Skin epidermis (tissue), 12 donors: ENCODE results near the gene EIF5.

Experiments
- H3K27ac ChIP-seq, 21 experiments: fragments of 200-600 bp; sonication (generic) in 11 of 21; one replicate each; pipeline ENCODE4 v1.5.0; 2020; ENCODE audit warnings: mild to moderate bottlenecking in 3 of 21, inconsistent platforms in 2 of 21, moderate library complexity in 2 of 21
- H3K4me3 ChIP-seq, 7 experiments: fragments of 200-600 bp; sonication (generic) in 2 of 7; one replicate each; pipeline ENCODE4 v1.5.0; 2020; ENCODE audit warnings: inconsistent platforms in 2 of 7, mild to moderate bottlenecking in 2 of 7, moderate library complexity in 1 of 7

EIF5 gene

DNA sequence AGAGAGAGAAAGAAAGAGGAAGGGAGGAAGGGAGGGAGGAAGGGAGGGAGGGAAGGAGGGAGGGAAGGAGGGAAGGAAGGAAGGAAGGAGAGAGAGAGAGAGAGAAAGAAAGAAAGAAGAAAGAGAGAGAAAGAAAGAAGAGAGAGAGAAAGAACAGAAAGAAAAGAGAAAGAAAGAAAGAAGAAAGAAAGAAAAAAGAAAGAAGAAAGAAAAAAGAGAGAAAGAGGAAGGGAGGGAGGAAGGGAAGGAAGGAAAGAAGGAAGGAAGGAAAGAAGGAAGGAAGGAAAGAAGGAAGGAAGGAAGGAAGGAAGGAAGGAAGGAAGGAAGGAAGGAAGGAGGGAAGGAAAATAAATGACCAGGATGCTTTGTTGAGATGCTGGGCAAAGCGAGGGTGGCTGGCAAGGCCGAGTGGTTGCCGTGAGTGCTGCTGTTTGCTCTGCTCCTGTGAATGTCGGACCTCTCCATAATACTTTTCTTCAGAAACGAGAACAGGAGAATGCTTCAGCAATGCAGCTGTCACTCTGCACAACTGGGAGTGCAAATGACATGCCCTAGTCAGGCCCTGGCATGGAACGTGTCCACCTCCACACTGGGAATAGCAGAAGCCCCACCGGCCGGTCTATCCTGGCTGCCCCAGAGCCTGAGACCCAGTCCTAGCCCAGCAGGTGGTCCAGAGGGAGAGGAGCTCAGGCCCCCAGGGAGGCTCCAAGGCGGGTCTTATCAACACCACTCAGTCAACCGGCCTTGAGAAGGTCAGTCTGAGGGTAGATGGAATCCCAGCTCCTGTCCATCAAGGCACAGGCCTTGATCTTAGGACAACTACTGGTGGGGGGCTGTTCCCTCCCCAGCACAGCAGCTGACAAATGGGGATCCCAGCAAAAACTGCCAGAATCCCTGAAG is 25.1 kb upstream of the EIF5 start:
- H3K27ac ChIP-seq: no peak overlapping the region

DNA sequence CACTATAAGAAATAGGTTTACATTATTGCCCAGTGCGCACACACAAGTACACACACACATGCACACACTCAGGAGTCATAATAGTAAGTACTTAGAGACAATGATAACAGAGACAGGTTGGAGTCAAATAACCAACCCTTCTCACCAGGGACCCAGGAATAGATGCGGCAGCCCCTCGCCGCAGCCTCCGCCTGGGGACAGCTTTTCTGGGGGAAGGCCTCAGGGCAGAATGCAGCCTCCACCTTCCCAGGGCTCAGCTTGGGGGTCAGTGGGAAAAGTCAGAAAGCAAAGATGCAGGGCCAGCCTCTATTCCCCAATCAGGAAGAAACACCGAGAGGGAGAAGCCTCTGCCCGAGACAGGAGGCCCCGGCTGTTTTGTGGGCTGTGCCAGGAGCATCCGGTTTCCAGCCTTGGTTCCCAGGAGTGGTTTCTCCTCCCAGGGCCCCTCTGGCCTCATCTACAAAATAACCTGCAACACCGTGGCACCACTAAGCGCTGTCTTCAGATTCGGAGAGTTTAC is 23.4 kb upstream of the EIF5 start:
- H3K4me3 ChIP-seq: no peak overlapping the region
- no peak overlapping the region for H3K27ac ChIP-seq

More for the DNA sequence above, 25.1 kb upstream of the EIF5 start:
- H3K4me3 ChIP-seq: no peak overlapping the region

DNA sequence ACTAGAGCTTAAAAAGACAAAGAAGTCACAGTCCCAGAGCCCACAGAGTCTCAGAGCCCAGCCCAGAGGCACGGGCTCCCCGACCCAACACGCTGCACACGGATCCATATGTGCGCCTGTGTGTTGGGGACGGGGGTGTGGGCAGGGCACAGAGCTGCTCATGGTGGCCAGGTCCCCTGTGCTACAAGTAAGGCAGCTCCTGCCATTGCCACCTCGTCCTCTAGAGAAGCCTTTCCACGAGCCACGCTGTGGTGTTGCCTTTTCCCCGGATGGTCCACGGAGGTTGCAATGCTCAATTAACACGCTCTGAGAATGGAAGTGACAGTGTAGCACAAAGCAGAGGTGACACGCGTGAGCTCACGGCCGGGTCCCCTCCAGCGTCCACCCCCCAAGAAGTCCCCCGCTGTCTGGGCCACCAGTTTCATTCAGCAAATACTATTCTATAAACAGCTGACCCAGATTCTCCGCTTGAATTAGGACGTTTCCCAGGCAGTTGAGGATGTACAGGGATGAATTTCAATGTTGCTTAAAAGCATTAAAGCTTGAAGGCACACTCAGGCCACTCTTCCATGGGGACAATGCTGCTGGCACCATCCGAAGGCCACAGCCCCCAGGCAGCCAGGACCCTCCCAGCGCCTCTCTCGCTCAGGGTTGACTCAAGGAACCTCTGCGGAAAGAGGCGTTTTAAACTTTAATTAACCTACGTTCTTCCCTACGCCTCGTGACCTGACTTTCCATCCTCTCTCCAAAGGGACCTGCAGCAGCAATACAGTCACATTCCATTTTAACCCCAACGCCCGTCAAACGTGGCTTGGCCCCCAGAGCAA is 22.7 kb upstream of the EIF5 start:
- H3K4me3 ChIP-seq: no peak overlapping the region
- no peak overlapping the region for H3K27ac ChIP-seq

DNA sequence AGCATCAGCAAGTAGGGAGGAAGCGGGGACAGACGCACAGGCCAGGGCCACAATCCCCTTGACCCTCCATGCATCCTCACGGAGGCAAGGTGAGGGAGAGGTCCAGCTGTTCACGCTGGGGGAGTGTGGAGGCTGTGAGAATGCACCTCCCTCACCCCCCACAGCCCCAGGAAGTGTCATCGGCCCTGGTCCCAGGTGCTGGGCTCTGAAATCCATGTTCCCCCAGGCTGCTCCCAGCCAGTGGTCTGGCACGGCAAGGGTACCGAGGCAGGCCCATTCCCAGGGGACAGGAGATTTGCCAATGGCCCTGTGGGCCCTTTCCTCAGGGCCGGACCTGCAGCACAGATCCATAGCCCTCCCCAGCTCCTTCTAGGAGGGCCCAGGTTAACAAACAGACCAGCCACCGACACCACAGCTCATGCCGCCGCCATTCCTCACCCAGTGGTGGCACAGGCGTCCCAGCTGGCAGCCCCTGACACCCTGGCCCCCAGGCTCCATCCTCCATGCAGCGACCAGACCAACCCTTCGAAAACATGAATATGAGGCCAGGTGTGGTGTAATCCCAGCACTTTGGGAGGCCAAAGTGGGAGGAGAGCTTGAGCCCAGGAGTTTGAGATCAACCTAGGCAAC is 21.9 kb upstream of the EIF5 start:
- Histone ChIP-seq H3K4me3 (no peak overlapping the region), H3K27ac (no peak overlapping the region)

DNA sequence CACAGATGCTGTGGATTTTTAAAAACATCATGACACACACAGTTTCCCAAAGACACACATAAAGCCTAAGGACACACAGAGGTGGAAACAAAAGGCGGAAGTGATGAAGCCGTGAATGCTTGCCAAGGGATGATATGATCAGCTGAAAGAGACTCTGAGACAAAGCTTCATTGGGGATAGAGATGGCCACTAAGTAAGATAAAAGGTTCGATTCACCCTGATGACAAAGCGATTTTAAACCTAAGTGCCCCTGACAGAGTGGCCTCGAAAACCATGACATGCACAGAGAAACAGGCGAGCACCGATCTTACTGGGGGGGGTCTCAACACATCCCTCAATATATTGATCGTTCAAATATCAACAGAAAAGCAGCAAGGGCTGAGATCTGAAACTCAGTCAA is 20.3 kb upstream of the EIF5 start:
- Histone ChIP-seq H3K4me3 (no peak overlapping the region), H3K27ac (no peak overlapping the region)

DNA sequence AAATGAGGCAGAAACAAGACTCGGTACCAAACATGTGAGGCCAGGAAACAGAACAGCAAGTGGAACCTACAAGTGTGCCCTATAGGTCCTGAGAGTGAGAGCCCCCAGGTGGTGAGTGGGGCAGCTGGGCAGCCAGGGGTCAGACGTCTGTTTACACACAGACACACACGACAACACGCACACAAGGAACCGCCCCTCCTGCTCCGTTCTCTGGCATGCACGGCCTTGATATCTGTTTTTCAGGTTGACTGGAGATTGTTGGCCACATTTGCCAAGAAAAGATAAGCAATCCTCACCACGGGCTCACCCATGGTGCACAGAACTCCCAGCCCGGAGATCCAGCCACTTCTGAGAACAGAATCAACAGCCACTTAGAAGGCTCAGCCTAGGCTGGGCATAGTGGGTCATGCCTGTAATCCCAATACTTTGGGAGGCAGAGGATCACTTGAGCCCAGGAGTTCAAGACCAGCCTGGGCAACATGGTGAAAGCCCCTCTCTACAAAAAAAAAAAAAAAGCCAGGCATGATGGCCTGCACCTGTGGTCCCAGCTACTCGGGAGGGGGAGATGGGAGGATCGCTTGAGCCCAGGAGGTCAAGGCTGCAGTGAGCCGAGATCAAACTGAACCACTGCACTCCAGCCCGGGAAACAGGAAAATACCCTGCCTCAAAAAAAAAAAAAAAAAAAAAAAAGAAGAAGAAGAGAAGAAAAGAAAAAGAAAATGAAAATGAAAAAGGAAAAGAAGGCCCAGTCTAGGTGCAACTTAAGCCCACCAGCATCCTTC is 19.4 kb upstream of the EIF5 start:
- Histone ChIP-seq H3K27ac (no peak overlapping the region), H3K4me3 (no peak overlapping the region)

- Histone ChIP-seq H3K4me3 (no peak overlapping the region), H3K27ac (peak overlapping the region in 3 of 21 experiments; percentile 19 to 42 (median 34))
Observed at GRCh38 chr14:103315351-103315911, 18.6 kb upstream of the EIF5 start.

DNA sequence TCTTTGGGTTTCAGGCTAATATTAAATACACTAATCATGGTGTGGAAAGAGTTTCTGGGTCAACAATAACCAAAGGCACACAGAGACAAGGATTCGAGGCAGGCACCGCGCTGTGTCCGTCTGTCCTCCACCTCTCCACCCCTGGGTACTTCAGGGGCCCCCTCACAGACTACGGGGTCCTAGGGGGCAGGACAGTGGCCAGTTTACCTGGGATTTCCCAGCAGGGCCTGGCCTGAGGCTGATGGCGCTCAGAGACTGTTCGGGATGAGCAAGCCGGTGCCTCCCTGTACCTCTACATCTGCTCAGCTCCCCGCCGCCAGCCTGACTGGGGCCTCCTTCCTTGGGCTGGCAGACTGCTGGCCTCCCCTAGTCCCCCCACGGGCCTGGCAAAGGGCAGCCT is 18.1 kb upstream of the EIF5 start:
- H3K4me3 ChIP-seq: no peak overlapping the region
- H3K27ac ChIP-seq: peak overlapping the region in 3 of 21 experiments; percentile 19 to 42 (median 34)

GRCh38 chr14:103316721-103317121 is 17.3 kb upstream of the EIF5 start:
- Histone ChIP-seq H3K27ac (no peak overlapping the region), H3K4me3 (no peak overlapping the region)

- no peak overlapping the region for H3K4me3 ChIP-seq
- no peak overlapping the region for H3K27ac ChIP-seq
Observed at GRCh38 chr14:103317251-103317650, 16.8 kb upstream of the EIF5 start.

- no peak overlapping the region for H3K4me3 ChIP-seq
- no peak overlapping the region for H3K27ac ChIP-seq
Observed at GRCh38 chr14:103317976-103318580, 16.0 kb upstream of the EIF5 start.

DNA sequence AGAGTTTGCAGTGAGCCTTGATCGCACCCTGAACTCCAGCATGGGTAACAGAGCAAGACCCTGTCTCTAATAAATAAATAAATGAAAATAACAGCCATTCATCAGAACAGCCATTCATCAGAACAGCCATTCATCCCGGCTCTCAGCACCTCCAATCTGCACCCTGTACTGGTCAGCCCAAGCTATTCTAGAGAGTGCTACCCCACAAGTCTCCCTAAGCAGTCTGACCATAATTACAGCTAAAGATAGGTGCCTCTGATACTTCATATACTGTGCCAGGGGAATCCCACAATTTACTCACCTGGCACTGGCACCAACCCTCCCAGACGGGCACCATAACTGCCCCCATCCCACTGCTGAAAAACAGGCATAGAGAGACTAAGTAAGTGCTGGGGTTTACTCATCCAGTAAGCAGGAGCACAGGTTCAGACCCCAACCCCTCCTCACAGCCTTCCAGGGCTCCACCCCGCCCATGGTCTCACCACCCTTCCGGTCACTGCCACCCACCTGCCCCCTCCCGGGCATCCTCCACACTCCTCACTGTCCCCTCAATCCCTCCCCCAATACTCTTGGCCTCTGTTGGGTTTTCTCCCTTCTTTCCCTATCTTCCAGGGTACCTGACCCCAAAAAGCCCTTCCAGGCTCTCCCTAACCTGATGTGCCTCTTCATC is 15.2 kb upstream of the EIF5 start:
- no peak overlapping the region for H3K27ac ChIP-seq
- H3K4me3 ChIP-seq: no peak overlapping the region

DNA sequence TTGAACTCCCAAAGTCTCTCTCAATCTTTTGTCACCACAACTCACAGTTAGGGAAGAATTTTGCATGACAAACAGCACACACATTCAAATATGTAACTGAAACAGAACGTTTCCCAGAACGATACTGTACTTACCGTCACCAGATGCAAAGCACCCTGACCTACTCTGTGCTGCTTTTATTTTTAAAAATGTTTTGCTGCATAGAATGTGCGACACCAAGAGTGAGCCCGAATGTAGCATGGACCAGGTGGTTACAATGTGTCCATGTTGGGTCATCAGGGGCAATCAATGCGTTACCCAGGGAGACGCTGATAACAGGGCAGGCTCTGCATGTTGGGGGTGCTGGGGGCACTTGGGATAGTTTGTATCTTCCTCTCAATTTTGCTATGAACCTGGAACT is 14.6 kb upstream of the EIF5 start:
- Histone ChIP-seq H3K4me3 (no peak overlapping the region), H3K27ac (no peak overlapping the region)

DNA sequence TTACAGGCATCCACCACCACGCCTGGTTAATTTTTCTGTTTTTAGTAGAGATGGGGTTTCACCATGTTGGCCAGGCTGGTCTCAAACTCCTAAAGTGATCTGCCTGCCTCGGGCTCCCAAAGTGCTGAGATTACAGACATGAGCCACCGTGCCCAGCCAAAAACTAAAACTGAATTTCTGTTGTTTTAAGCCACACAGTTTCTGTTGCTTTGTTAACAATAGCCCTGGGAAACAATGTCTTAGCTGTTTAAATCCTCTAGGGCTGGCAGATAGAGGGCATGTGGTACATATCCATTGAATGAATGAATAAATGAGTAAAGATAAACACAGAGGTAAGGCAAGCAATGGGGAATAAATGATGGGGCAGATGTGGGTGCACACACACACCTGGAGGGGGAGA is 8.0 kb upstream of the EIF5 start:
- H3K4me3 ChIP-seq: no peak overlapping the region
- no peak overlapping the region for H3K27ac ChIP-seq

- no peak overlapping the region for H3K27ac ChIP-seq
- no peak overlapping the region for H3K4me3 ChIP-seq
Observed at GRCh38 chr14:103328941-103329340, 5.1 kb upstream of the EIF5 start.

DNA sequence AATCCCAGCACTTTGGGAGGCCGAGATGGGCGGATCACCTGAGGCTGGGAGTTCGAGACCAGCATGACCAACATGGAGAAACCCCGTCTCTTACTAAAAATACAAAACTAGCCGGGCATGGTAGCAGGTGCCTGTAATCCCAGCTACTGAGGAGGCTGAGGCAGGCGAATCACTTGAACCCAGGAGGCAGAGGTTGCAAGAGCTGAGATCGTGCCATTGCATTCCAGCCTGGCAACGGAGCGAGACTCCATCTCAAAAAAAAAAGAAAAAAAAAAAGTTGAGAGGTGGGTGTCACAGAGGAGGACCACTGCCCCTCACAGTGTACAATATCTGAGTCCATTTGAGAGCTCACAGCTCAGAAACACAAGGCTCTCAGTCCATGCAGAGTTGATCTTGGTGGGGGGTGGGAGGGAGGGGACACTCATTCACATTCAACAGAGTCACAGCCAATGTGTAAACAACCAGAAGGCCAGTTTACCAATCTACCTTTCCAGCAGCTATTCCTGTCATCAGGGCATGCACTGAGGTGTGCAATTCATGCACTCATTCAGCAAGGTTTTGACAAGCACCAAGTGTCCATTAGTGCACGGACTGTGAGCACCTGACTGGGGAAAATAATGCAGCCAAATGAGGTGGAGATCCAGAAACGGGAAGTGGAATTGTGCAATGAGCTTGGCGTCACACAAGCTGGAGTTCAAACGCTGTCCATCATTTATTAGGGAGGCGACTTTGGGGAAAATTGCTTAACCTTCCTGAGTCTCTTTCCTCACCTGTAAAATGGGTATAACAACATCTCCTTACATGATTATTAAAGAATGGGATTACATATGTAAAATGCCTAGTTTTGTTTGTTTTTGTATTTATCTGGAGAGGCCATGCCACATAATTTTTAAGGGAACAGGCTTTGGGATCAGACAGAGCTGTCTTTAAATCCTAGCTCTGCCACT is 4.4 kb upstream of the EIF5 start:
- no peak overlapping the region for H3K4me3 ChIP-seq
- H3K27ac ChIP-seq: no peak overlapping the region

GRCh38 chr14:103330536-103330935 is 3.5 kb upstream of the EIF5 start:
- H3K27ac ChIP-seq: no peak overlapping the region
- H3K4me3 ChIP-seq: no peak overlapping the region
